GM19452 (cell line): Measurements from ENCODE around the gene ELL2.
A peak's percentile ranks its signal among the peaks of the same experiment; 100 is the strongest.
"Not testable (repeated sequence)": the region's sequence is repeated elsewhere in the genome, so short reads cannot be mapped to it uniquely, and the experiment has no call there.

Source experiments
- ATAC-seq: cut with Tn5 transposase; IDR thresholded peaks from one replicate; pipeline ENCODE4 v1.9.1; 2021; ENCODE audit not compliant: unreplicated experiment

ELL2 gene

GRCh38 chr5:95862671-95863382 lies 98.8 kb downstream of the ELL2 start:
- ATAC-seq, result no peak

- ATAC-seq, result no peak
Observed at GRCh38 chr5:95861864-95862561, 99.6 kb downstream of the ELL2 start.

DNA sequence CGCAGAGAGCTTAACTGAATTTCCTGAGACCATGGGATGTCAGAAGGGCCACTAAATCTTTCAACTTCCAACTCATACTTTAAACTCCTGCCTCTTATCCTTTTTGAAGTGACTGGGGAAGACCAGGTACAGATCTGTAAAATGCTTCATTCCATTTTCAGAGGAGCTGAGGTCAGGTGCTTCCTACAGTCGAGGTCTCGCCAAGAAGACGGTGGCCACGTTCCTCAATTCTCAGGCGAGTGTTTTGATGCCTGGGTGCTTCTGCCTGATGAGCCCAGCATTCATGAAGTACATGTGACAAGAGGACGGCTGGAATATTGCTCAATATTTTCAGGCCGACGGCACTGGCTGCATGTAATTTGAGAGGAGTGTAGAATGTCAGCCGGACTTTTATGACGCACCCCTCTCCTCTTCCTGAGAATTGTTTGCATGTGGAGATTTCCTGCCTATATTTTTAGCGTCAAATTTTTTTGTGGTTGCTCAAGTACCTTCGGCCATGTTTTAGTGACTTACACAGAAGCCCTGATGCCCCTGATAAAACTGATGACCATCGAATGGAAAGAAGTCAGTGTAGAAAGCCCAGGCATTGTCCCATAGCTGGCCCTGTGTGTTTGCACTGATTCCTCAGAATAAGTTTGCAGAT lies 100.3 kb downstream of the ELL2 start:
- ATAC-seq, result no peak

- no peak for ATAC-seq
Observed at GRCh38 chr5:95859661-95860060, 102.0 kb downstream of the ELL2 start.

DNA sequence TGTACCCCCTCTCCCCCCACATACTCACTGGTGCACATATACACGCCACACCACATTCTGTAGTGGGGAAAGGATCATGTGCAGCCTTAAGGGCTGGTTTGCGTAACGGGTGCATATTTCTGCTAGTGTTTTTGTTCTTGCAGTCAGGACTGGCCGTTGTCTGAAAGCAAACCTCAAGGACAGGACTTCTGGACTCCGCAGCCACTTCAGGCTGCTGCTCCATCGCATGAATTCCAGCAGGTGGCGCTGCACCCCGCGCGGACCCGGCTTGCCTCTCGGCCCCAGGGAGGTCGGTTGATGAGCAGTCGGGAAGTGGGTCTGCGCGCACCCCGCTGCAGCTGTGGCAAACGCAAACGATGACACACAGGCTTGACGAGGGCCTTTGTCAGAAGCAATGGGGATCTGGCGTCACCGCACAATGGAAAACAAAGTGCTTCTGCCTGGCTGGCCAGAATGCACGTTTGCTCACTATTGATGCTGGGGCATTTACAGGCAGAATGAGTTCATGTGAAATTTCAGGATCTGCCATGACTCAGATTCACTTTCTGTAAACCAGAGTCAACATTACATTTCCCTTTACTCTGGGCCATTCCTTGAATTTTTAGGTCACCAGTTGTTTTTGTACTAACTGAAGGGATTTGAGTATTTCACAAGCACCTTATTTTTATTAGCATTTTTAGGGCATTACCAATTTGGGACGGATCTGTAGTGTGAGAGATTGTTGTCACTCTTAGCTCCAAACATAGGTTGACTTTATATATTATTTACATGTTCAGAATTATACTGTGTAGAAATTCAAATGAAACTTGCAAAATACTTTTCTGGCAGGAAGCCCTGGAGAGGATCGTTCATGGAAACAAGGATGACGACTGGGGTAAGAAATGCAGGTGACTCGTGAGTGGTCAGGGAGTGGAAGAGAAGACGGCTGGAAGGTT lies 102.7 kb downstream of the ELL2 start:
- ATAC-seq, result peak; percentile 89

GRCh38 chr5:95858023-95858461 lies 103.6 kb downstream of the ELL2 start:
- ATAC-seq, result no peak

DNA sequence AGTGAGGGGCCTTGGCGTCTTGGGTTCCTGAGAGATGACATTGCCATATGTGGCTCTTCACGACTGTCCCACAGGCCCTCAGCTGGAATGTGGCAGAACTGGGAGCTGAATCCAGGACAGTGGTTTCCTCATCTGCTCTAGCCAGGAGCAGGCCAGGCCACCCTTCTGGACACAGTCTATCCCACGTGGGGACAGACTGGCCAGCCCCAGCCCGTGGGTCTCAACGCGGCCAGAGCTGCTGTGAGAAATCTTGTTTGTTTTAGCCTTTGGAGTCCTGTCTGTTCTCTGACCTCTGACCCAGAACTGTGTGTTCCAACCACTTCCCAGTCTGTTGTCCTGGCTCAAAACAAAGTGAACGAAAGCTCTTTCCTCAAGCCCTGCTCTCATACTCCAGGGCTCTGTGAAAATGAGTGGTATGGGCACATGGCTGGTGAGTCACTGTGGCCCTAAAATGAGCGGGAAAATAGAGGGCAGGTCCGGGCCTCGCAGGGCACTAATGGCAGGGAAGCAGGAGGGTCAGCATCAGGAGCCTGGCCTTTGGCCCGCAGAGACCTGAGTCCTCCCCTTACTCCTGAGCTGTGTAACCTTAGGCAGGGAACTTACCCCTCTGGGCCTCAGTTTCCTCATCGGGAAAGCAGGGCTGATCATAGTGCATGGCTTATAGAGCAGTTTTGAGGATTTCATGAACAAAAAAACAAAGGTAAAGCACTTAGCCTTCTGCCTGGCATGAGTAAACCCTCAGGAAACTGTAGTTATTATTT lies 104.3 kb downstream of the ELL2 start:
- no peak for ATAC-seq

DNA sequence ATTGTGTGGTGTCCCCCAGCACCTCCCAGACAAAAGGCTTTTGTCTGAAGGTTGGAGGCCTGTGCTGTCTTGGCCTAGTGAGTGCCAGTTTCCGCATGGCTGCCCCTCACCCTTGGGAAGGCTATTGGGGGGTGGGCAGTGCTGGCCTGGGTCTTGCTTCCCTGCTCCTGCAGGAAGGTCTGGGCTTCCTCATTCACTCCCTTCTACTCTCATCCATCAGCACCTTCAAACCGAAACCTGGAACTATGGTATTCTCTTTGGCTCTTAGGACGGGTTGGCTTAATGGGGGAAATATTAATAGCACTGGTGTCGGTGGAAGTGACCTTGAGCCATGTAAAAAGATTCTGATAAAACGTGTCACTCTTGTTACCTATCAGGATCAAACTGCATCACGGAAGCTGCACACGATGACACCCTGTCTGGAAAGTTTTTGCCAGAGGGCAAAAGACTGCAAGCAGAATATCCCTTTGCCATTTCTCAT lies 105.1 kb downstream of the ELL2 start:
- ATAC-seq, result no peak

- no peak for ATAC-seq
Observed at GRCh38 chr5:95853490-95853889, 108.2 kb downstream of the ELL2 start.

DNA sequence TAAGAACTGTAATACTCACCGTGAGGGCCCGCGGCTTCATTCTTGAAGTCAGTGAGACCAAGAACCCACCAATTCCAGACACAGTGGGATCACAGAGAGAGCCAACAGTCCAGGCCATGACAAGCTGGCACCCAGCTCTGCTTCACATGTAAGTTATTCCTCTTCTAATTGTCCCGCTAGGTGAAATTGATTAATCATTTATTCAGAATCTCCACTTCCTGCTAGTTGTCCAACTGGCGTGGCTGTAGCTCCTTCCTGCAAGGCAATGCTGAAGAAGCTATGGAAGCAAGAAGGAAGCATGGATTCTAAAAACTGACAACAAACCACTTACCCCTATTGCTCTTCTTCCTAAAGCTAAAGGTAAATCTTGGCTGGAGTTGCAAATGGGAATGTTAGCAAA lies 109.1 kb downstream of the ELL2 start:
- no peak for ATAC-seq

GRCh38 chr5:95851141-95851540 lies 110.5 kb downstream of the ELL2 start:
- ATAC-seq, result not testable (repeated sequence)

DNA sequence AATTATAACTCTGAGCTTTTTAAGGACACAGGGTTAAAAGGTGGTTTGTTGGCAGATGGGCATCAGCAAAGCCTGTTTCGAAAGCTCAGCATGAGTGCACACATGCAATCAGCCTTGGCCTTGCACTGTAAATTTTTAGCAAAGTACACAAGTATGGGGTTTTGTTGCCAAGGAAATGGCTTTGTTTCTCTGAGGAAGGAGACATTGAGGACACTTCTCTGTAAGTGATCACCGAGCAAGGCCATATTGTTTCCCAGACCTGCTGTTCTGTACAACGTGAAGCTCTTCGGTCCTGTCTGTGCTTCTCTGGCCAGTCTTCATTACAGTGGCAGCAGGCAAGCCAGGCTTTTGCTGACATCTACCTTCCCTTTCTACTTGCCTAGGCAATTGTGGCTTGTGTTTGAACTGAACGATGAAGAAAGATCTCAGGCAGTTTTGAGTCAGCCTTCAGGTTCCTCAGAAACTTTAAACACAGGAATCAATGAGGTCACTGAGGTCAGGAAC lies 111.2 kb downstream of the ELL2 start:
- ATAC-seq, result no peak

- no peak for ATAC-seq
Observed at GRCh38 chr5:95848701-95849100, 113.0 kb downstream of the ELL2 start.

GRCh38 chr5:95847261-95847592 lies 114.4 kb downstream of the ELL2 start:
- no peak for ATAC-seq

- ATAC-seq, result peak; percentile 60
Observed at GRCh38 chr5:95846554-95847260, 114.9 kb downstream of the ELL2 start.

DNA sequence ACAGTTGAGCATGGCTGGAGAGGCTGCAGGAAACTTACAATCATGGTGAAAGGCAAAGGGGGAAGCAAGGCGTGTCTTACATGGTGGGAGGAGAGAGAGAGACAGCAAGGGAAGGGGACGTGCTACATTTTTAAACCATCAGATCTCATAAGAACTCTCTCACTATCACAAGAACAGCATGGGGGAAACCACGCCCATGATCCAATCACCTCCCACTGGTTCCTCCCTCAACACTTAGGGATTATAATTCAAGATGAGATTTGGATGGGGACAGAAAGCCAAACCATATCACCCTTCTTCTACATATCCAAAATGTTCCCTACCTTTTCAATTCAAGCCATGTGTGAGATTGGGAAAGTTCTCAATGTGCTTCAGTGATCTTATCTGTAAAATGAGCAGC lies 116.3 kb downstream of the ELL2 start:
- ATAC-seq, result no peak

DNA sequence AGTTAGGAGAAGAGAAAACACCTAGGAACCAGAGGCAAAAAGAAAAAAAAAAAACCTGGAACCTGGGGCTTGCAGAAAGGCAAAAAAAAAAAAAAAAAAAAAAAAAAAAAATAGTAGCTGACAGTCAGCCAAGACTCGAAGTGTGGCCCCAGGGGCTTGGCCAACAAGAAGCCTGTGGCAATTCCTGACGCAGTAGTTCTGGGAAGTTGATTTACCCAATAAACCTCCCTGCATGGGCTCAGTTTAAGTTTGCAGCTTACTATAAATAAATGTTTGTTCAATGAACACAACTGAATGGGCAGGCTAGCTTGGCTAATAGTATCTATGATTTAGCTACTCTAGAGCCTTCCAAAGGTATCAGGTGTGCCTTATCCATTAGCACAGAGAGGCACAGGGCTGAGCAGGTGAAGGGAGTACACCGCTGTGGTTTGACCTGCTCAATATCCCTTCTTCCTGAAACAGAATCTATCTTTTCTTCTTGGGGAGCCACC lies 117.9 kb downstream of the ELL2 start:
- no peak for ATAC-seq

GRCh38 chr5:95842854-95843544 lies 118.7 kb downstream of the ELL2 start:
- peak; percentile 91 for ATAC-seq
